LHCN-M2 (cell line): Measurements from ENCODE around the gene NAGK. TPM values are rescaled to one million over a fixed set of nuclear protein-coding genes. Genes with fewer than 3 reads are reported as not detected.
"Not testable (repeated sequence)": the region's sequence is repeated elsewhere in the genome, so short reads cannot be mapped to it uniquely, and the experiment has no call there.

Experiments used
- DNase-seq: peaks from one replicate; pipeline ENCODE4 v3.0.0-alpha.2; 2012; ENCODE audit warnings: low read depth
- polyA plus RNA-seq: library from polyadenylated mRNA; unstranded; fragments of >200 nt; gene quantifications from one replicate; pipeline ENCODE4 v1.2.1, GENCODE V29; 2012; ENCODE audit warnings: missing spikeins
- total RNA-seq: library from RNA; depleted of rRNA; stranded (reverse); fragments of >200 nt; gene quantifications from 2 replicates; pipeline ENCODE4 v1.2.3, GENCODE V29; 2014; rRNA removed

The NAGK gene
- total RNA-seq: 124 TPM in 2 replicates
- 224 TPM for polyA plus RNA-seq

- peak; percentile 93 for DNase-seq
Observed at GRCh38 chr2:71068218-71069035, at the start of gene NAGK. Gene NAGK, plus strand, starts transcription at chr2:71068648. Its CDS starts 36 bp downstream, at chr2:71068684.

GRCh38 chr2:71019989-71020388 lies 48.5 kb upstream of the NAGK start:
- not testable (repeated sequence) for DNase-seq

- not testable (repeated sequence) for DNase-seq
Observed at GRCh38 chr2:71021394-71021793, 47.1 kb upstream of the NAGK start.

- not testable (repeated sequence) for DNase-seq
Observed at GRCh38 chr2:71023553-71024243, 44.8 kb upstream of the NAGK start.

- DNase-seq: not testable (repeated sequence)
Observed at GRCh38 chr2:71036296-71036695, 32.2 kb upstream of the NAGK start.

GRCh38 chr2:71042287-71042686 lies 26.2 kb upstream of the NAGK start:
- DNase-seq: no peak

- no peak for DNase-seq
Observed at GRCh38 chr2:71043531-71044407, 24.7 kb upstream of the NAGK start.

- no peak for DNase-seq
Observed at GRCh38 chr2:71045151-71045550, 23.3 kb upstream of the NAGK start.

GRCh38 chr2:71045865-71046548 lies 22.4 kb upstream of the NAGK start:
- DNase-seq: no peak

GRCh38 chr2:71048096-71048495 lies 20.4 kb upstream of the NAGK start:
- no peak for DNase-seq

GRCh38 chr2:71049704-71050360 lies 18.6 kb upstream of the NAGK start:
- not testable (repeated sequence) for DNase-seq

GRCh38 chr2:71055206-71055740 lies 13.2 kb upstream of the NAGK start:
- not testable (repeated sequence) for DNase-seq

GRCh38 chr2:71060211-71060610 lies 8.2 kb upstream of the NAGK start:
- DNase-seq: no peak

GRCh38 chr2:71060871-71061270 lies 7.6 kb upstream of the NAGK start:
- no peak for DNase-seq

GRCh38 chr2:71063216-71063615 lies 5.2 kb upstream of the NAGK start:
- DNase-seq: no peak

- no peak for DNase-seq
Observed at GRCh38 chr2:71064110-71064611, 4.3 kb upstream of the NAGK start.

GRCh38 chr2:71064754-71065621 lies 3.5 kb upstream of the NAGK start:
- DNase-seq: peak; percentile 19

- DNase-seq: no peak
Observed at GRCh38 chr2:71066856-71067255, 1.6 kb upstream of the NAGK start.

GRCh38 chr2:71067567-71068217 lies 756 bp upstream of the NAGK start:
- peak; percentile 10 for DNase-seq
